ENCODE measurements around the gene GMPPB. TPM values are rescaled to one million over a fixed set of nuclear protein-coding genes. Genes with fewer than 3 reads are reported as not detected.

GMPPB gene
- total and polyA plus RNA-seq, 9 of the 15 experiments (the other 6 are each of a cell fraction or from before 2014, with no cell fraction given): 0.53 to 17.4 (median 8.1) TPM

DNA sequence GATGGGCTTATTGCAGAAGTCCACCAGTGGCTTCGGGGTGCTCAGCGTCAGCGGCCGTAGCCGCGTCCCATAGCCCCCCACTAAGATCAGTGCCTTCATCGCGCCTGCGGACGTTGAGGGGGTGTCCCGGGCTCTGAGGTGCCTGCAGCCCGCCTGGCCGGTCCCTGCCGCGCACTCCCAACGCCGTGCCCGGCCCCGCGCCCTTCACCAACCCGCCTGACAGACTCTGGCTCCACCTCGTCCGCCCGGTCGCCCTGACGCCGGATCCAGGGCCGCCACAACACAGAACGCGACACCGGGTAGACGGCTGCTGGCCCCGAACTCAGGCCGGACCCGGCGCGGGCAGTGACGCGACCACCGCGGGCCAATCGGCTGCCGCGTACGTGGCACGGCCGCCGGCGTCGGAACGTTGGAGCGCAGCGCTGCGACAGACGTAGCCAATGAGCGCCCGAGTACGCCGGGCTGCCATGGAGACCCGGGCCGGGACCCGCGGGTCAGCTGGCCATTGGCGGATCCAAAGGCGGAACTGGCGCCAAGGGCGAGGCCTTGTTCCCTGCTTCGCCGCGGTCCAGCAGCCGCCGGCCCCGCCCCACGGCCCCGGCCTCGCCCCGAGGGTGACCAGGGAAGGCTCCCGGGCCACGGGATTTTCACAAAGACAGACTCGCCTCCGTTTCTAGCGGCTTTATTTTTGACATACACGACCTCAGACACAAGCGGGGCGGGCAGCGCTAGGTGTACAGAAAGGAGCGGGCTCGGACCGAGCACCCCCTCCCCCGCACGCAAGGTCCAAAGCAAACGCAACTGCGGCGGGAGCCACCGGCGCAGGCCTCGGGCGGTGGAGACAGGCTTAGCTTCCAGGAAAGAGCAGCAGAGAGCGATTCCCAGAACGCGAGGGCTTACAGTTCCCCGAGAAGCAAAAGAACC, at the start of gene GMPPB (continued):
- TF ChIP-seq, protein P1, sequence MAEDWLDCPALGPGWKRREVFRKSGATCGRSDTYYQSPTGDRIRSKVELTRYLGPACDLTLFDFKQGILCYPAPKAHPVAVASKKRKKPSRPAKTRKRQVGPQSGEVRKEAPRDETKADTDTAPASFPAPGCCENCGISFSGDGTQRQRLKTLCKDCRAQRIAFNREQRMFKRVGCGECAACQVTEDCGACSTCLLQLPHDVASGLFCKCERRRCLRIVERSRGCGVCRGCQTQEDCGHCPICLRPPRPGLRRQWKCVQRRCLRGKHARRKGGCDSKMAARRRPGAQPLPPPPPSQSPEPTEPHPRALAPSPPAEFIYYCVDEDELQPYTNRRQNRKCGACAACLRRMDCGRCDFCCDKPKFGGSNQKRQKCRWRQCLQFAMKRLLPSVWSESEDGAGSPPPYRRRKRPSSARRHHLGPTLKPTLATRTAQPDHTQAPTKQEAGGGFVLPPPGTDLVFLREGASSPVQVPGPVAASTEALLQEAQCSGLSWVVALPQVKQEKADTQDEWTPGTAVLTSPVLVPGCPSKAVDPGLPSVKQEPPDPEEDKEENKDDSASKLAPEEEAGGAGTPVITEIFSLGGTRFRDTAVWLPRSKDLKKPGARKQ (CRISPR knock-in tag; IDR thresholded peaks at IDR 0.05): no peak
- TF ChIP-seq, protein P2, sequence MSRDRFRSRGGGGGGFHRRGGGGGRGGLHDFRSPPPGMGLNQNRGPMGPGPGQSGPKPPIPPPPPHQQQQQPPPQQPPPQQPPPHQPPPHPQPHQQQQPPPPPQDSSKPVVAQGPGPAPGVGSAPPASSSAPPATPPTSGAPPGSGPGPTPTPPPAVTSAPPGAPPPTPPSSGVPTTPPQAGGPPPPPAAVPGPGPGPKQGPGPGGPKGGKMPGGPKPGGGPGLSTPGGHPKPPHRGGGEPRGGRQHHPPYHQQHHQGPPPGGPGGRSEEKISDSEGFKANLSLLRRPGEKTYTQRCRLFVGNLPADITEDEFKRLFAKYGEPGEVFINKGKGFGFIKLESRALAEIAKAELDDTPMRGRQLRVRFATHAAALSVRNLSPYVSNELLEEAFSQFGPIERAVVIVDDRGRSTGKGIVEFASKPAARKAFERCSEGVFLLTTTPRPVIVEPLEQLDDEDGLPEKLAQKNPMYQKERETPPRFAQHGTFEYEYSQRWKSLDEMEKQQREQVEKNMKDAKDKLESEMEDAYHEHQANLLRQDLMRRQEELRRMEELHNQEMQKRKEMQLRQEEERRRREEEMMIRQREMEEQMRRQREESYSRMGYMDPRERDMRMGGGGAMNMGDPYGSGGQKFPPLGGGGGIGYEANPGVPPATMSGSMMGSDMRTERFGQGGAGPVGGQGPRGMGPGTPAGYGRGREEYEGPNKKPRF (IDR thresholded peaks at IDR 0.05; ENCODE audit: low read depth, low read length): no peak
- TF ChIP-seq, protein P3, sequence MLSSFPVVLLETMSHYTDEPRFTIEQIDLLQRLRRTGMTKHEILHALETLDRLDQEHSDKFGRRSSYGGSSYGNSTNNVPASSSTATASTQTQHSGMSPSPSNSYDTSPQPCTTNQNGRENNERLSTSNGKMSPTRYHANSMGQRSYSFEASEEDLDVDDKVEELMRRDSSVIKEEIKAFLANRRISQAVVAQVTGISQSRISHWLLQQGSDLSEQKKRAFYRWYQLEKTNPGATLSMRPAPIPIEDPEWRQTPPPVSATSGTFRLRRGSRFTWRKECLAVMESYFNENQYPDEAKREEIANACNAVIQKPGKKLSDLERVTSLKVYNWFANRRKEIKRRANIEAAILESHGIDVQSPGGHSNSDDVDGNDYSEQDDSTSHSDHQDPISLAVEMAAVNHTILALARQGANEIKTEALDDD (IDR thresholded peaks at IDR 0.05): no peak
- TF ChIP-seq, protein P4, sequence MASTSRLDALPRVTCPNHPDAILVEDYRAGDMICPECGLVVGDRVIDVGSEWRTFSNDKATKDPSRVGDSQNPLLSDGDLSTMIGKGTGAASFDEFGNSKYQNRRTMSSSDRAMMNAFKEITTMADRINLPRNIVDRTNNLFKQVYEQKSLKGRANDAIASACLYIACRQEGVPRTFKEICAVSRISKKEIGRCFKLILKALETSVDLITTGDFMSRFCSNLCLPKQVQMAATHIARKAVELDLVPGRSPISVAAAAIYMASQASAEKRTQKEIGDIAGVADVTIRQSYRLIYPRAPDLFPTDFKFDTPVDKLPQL (IDR thresholded peaks at IDR 0.05; ENCODE audit: extremely low read depth, insufficient read length): no peak
- TF ChIP-seq NR4A1 (CRISPR knock-in tag; IDR thresholded peaks at IDR 0.05): no peak
- TF ChIP-seq NR4A1 (tag; IDR thresholded peaks at IDR 0.05): no peak
- TF ChIP-seq, protein P5, sequence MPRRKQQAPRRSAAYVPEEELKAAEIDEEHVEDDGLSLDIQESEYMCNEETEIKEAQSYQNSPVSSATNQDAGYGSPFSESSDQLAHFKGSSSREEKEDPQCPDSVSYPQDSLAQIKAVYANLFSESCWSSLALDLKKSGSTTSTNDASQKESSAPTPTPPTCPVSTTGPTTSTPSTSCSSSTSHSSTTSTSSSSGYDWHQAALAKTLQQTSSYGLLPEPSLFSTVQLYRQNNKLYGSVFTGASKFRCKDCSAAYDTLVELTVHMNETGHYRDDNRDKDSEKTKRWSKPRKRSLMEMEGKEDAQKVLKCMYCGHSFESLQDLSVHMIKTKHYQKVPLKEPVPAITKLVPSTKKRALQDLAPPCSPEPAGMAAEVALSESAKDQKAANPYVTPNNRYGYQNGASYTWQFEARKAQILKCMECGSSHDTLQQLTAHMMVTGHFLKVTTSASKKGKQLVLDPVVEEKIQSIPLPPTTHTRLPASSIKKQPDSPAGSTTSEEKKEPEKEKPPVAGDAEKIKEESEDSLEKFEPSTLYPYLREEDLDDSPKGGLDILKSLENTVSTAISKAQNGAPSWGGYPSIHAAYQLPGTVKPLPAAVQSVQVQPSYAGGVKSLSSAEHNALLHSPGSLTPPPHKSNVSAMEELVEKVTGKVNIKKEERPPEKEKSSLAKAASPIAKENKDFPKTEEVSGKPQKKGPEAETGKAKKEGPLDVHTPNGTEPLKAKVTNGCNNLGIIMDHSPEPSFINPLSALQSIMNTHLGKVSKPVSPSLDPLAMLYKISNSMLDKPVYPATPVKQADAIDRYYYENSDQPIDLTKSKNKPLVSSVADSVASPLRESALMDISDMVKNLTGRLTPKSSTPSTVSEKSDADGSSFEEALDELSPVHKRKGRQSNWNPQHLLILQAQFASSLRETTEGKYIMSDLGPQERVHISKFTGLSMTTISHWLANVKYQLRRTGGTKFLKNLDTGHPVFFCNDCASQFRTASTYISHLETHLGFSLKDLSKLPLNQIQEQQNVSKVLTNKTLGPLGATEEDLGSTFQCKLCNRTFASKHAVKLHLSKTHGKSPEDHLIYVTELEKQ (CRISPR knock-in tag; IDR thresholded peaks at IDR 0.05): no peak
- TF ChIP-seq MAFK (IDR thresholded peaks at IDR 0.05; ENCODE audit: low read length): no peak
- TF ChIP-seq MTF1 (CRISPR knock-in tag; IDR thresholded peaks at IDR 0.05; ENCODE audit: borderline replicate concordance): no peak
- no peak for TF ChIP-seq ZFP36 (IDR thresholded peaks at IDR 0.05; ENCODE audit: low read depth, low read length, partially characterized antibody)
- TF ChIP-seq CHD2 (IDR thresholded peaks at IDR 0.05; ENCODE audit: low read depth, low read length): no peak
- TF ChIP-seq NCOA6 (IDR thresholded peaks at IDR 0.05): peak; percentile 96
- TF ChIP-seq ARID1B (IDR thresholded peaks at IDR 0.05): peak; percentile 51; the same call in 1 of the 2 replicates
- TF ChIP-seq KLF1 (tag; IDR thresholded peaks at IDR 0.05): no peak
- no peak for TF ChIP-seq ZNF766 (CRISPR knock-in tag; conservative IDR thresholded peaks at IDR 0.05)
- TF ChIP-seq, protein P6, sequence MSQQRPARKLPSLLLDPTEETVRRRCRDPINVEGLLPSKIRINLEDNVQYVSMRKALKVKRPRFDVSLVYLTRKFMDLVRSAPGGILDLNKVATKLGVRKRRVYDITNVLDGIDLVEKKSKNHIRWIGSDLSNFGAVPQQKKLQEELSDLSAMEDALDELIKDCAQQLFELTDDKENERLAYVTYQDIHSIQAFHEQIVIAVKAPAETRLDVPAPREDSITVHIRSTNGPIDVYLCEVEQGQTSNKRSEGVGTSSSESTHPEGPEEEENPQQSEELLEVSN (IDR thresholded peaks at IDR 0.05; ENCODE audit: borderline replicate concordance in 1 of 2, extremely low read depth in 1 of 2, insufficient read depth in 1 of 2, insufficient read length in 1 of 2, low read depth in 1 of 2, low read length in 1 of 2, poor library complexity in 1 of 2, severe bottlenecking in 1 of 2): peak in 1 of 2 experiments; percentile 40

Data from K562 (cell line).